HG02840 (cell line): ENCODE measurements around the gene FSIP1.
A peak's percentile ranks its signal among the peaks of the same experiment; 100 is the strongest.

Source experiments
- ATAC-seq: cut with Tn5 transposase; IDR thresholded peaks from one replicate; pipeline ENCODE4 v1.9.1; 2021; ENCODE audit warnings: mild to moderate bottlenecking, moderate library complexity, moderate number of reproducible peaks; ENCODE audit not compliant: unreplicated experiment, low FRiP score

Gene FSIP1

GRCh38 chr15:39587731-39588530 lies 194.7 kb downstream of the FSIP1 start:
- no peak for ATAC-seq

GRCh38 chr15:39587096-39587721 lies 195.4 kb downstream of the FSIP1 start:
- no peak for ATAC-seq

- no peak for ATAC-seq
These were observed 196.1 kb downstream of the FSIP1 start for GRCh38 chr15:39586387-39587095.

GRCh38 chr15:39585871-39586301 lies 196.8 kb downstream of the FSIP1 start:
- ATAC-seq, result no peak

- ATAC-seq, result no peak
These were observed 197.2 kb downstream of the FSIP1 start for GRCh38 chr15:39585389-39585841.

- ATAC-seq, result no peak
These were observed 197.8 kb downstream of the FSIP1 start for GRCh38 chr15:39584662-39585388.

GRCh38 chr15:39584266-39584659 lies 198.4 kb downstream of the FSIP1 start:
- ATAC-seq, result no peak

- no peak for ATAC-seq
These were observed 198.9 kb downstream of the FSIP1 start for GRCh38 chr15:39583596-39584265.

- ATAC-seq, result no peak
These were observed 199.6 kb downstream of the FSIP1 start for GRCh38 chr15:39582977-39583595.

- no peak for ATAC-seq
These were observed 200.2 kb downstream of the FSIP1 start for GRCh38 chr15:39582286-39582976.

GRCh38 chr15:39581793-39582285 lies 200.8 kb downstream of the FSIP1 start:
- ATAC-seq, result no peak

- ATAC-seq, result no peak
These were observed 201.3 kb downstream of the FSIP1 start for GRCh38 chr15:39581242-39581792.

- peak; percentile 28 for ATAC-seq
These were observed 202.0 kb downstream of the FSIP1 start, which contains the start of gene THBS1 for GRCh38 chr15:39580485-39581241. Gene THBS1 (plus strand): TSS chr15:39581079. CDS start chr15:39581858, 779 bp downstream.

- peak; percentile 63 for ATAC-seq
These were observed 202.5 kb downstream of the FSIP1 start for GRCh38 chr15:39580117-39580484.

GRCh38 chr15:39579487-39580116 lies 203.0 kb downstream of the FSIP1 start:
- ATAC-seq, result no peak

GRCh38 chr15:39578851-39579486 lies 203.7 kb downstream of the FSIP1 start:
- no peak for ATAC-seq

- no peak for ATAC-seq
These were observed 207.5 kb downstream of the FSIP1 start for GRCh38 chr15:39575180-39575579.
